ENCODE measurements around the gene TMOD4. TPM values are rescaled to one million over a fixed set of nuclear protein-coding genes. Genes with fewer than 3 reads are reported as not detected.

Gene TMOD4
- 2.1 TPM for total RNA-seq
- long read RNA-seq, partial matches to known transcripts: 1 of 1 reads
- long read RNA-seq, other reads (novel, unspliced or antisense): 0 of 1 reads

GRCh38 chr1:151175863-151176262, at the start of gene TMOD4:
Gene TMOD4, minus strand, starts transcription at chr1:151175981. Its CDS starts 1,106 bp downstream, at chr1:151174875.
- peaks cover 73% of the 10 kb centered on the region for H3K36me3 ChIP-seq

DNA sequence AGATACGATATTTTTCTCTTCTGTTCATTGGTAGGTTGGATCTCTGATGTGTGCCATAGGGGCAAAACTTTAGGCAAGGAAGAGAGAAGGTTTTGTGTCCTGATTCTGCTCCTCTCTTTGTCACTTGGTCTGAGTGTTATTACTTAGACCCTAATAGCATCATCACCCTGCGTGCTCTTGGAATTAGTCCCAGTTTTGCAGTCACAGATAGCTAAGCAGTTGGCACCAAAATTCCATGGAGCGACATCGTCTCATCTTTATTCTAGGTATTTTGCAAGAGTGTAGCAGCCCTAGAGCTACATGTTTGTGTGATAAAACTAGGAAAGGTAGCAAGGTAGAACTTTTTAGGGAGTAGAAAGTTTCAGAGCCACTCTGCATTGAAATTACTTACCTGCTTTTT, 46.3 kb upstream of the TMOD4 start:
- ATAC-seq: no peak
- no peak for DNase-seq
- Histone ChIP-seq H3K27me3 (ENCODE audit: low read depth) (no peaks in the 10 kb centered on the region), H3K36me3 (peaks cover 46% of the 10 kb centered on the region), H3K4me3 (no peak overlapping the region), H3K4me1 (peaks cover 9% of the 10 kb centered on the region), H3K27ac (no peak overlapping the region), H3K9me3 (no peaks in the 10 kb centered on the region)
- intact Hi-C loops (cut with DNase I): no loop called here
- TF ChIP-seq, protein P1, sequence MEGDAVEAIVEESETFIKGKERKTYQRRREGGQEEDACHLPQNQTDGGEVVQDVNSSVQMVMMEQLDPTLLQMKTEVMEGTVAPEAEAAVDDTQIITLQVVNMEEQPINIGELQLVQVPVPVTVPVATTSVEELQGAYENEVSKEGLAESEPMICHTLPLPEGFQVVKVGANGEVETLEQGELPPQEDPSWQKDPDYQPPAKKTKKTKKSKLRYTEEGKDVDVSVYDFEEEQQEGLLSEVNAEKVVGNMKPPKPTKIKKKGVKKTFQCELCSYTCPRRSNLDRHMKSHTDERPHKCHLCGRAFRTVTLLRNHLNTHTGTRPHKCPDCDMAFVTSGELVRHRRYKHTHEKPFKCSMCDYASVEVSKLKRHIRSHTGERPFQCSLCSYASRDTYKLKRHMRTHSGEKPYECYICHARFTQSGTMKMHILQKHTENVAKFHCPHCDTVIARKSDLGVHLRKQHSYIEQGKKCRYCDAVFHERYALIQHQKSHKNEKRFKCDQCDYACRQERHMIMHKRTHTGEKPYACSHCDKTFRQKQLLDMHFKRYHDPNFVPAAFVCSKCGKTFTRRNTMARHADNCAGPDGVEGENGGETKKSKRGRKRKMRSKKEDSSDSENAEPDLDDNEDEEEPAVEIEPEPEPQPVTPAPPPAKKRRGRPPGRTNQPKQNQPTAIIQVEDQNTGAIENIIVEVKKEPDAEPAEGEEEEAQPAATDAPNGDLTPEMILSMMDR (IDR thresholded peaks at IDR 0.05): no peak

More at GRCh38 chr1:151175863-151176262, at the start of gene TMOD4:
- Histone ChIP-seq H3K4me3 (no peak within 1 kb of the TSS), H3K4me1 (no peaks in the 10 kb centered on the region), H3K27me3 (ENCODE audit: low read depth) (no peaks in the 10 kb centered on the region), H3K9me3 (no peaks in the 10 kb centered on the region), H3K27ac (no peak within 1 kb of the TSS)
- ATAC-seq (peak; percentile 29 to 56), DNase-seq (no peak)
- TF ChIP-seq, protein P1 (IDR thresholded peaks at IDR 0.05): peak; percentile 39
- intact Hi-C loops (cut with DNase I): no loop called here

- ATAC-seq (no peak), DNase-seq (no peak)
- TF ChIP-seq, protein P1 (IDR thresholded peaks at IDR 0.05): no peak
- H3K27ac ChIP-seq: no peak overlapping the region
- H3K9me3 ChIP-seq: no peaks in the 10 kb centered on the region
- H3K4me3 ChIP-seq: no peak overlapping the region
- peaks cover 41% of the 10 kb centered on the region for H3K36me3 ChIP-seq
- intact Hi-C loops (cut with DNase I): no loop called here
- no peaks in the 10 kb centered on the region for H3K27me3 ChIP-seq (ENCODE audit: low read depth)
- H3K4me1 ChIP-seq: peaks cover 9% of the 10 kb centered on the region
Observed at GRCh38 chr1:151221616-151222015, 45.8 kb upstream of the TMOD4 start.

DNA sequence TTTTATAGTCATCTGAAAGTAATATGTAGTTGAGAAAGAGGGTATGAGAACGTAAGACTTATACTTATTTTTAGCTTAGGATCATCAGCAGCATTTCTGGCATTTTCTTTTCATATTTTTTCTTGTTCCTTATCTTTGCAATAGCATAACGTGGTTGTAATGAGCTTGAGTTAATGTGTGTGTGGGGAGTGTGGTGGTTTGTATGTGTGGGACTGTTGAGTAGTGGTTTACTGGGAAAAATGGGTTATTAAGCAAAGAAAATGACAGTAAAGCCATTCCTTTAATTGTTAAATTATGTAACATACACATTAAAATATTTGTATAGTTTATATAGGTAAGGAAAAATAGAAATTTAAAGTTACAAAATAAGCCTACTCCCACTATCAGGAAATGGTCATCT, 37.8 kb upstream of the TMOD4 start:
- Histone ChIP-seq H3K4me3 (no peak overlapping the region), H3K9me3 (no peaks in the 10 kb centered on the region), H3K27me3 (ENCODE audit: low read depth) (no peaks in the 10 kb centered on the region), H3K36me3 (peaks cover 34% of the 10 kb centered on the region), H3K4me1 (no peaks in the 10 kb centered on the region), H3K27ac (no peak overlapping the region)
- intact Hi-C loops (cut with DNase I): no loop called here
- ATAC-seq: no peak
- DNase-seq: no peak
- TF ChIP-seq, protein P1 (IDR thresholded peaks at IDR 0.05): no peak

DNA sequence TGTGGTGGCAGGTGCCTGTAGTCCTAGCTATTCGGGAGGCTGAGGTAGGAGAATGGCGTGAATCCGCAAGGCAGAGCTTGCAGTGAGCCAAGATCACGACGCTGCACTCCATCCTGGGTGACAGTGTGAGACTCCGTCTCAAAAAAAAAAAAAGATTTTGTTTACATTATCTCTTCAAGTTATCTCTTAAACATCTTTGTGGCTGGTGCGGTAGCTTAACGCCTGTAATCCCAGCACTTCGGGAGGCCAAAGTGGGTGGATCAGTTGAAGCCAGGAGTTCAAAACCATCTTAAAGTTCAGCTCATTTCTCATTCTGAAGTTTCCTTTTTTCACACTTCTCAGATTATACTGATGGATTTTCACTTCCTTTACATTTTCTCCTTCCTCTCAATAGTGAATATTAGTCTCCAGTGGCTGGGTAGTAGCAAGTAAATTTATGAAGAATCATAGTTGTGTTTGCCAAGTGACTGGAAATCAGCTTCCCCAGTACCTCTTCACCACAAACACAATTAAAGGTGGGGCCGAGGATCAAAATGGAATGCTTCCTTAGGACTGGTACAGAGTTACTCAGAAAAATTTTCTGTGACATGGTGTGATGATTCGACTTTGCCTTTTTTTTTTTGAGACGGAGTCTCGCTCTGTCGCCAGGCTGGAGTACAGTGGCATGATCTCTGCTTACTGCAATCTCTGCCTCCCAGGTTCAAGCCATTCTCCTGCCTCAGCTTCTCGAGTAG, 36.4 kb upstream of the TMOD4 start:
- Histone ChIP-seq H3K4me1 (no peaks in the 10 kb centered on the region), H3K36me3 (peaks cover 48% of the 10 kb centered on the region), H3K9me3 (no peaks in the 10 kb centered on the region), H3K27ac (no peak overlapping the region), H3K27me3 (ENCODE audit: low read depth) (no peaks in the 10 kb centered on the region), H3K4me3 (no peak overlapping the region)
- DNase-seq: no peak
- intact Hi-C loops (cut with DNase I): no loop called here
- ATAC-seq: no peak
- TF ChIP-seq, protein P1 (IDR thresholded peaks at IDR 0.05): no peak

Measured in lower lobe of right lung (tissue), 2 donors.